HG03432 (cell line): ENCODE measurements around the gene IRS2.

Source experiments
- ATAC-seq: cut with Tn5 transposase; IDR thresholded peaks from one replicate; pipeline ENCODE4 v1.9.1; 2021; ENCODE audit warnings: mild to moderate bottlenecking, moderate library complexity; ENCODE audit not compliant: unreplicated experiment

The IRS2 gene

GRCh38 chr13:109809216-109809932 lies 23.0 kb upstream of the IRS2 start:
- ATAC-seq = no peak

- ATAC-seq = no peak
These were observed 21.0 kb upstream of the IRS2 start for GRCh38 chr13:109807345-109807744.

GRCh38 chr13:109804654-109805053 lies 18.3 kb upstream of the IRS2 start:
- no peak for ATAC-seq

- ATAC-seq = no peak
These were observed 17.4 kb upstream of the IRS2 start for GRCh38 chr13:109803825-109804224.

GRCh38 chr13:109802936-109803335 lies 16.6 kb upstream of the IRS2 start:
- no peak for ATAC-seq

GRCh38 chr13:109795011-109795410 lies 8.6 kb upstream of the IRS2 start:
- ATAC-seq = no peak

- no peak for ATAC-seq
These were observed 7.7 kb upstream of the IRS2 start for GRCh38 chr13:109794095-109794494.

GRCh38 chr13:109792416-109793059 lies 6.2 kb upstream of the IRS2 start:
- no peak for ATAC-seq

GRCh38 chr13:109790942-109791605 lies 4.7 kb upstream of the IRS2 start:
- ATAC-seq = no peak

GRCh38 chr13:109790086-109790485 lies 3.7 kb upstream of the IRS2 start:
- ATAC-seq = no peak

- ATAC-seq = no peak
These were observed 2.9 kb upstream of the IRS2 start for GRCh38 chr13:109789262-109789661.

GRCh38 chr13:109788372-109789111 lies 2.2 kb upstream of the IRS2 start:
- no peak for ATAC-seq

- ATAC-seq = peak; percentile 13
These were observed 962 bp upstream of the IRS2 start for GRCh38 chr13:109787135-109787954.

- ATAC-seq = peak; percentile 20
These were observed 412 bp downstream of the IRS2 start for GRCh38 chr13:109785892-109786450.

- no peak for ATAC-seq
These were observed 1.1 kb downstream of the IRS2 start for GRCh38 chr13:109785141-109785891.

GRCh38 chr13:109784590-109785140 lies 1.7 kb downstream of the IRS2 start:
- ATAC-seq = peak; percentile 17

GRCh38 chr13:109783815-109784589 lies 2.4 kb downstream of the IRS2 start:
- no peak for ATAC-seq

- ATAC-seq = no peak
These were observed 3.0 kb downstream of the IRS2 start for GRCh38 chr13:109783447-109783814.
